Muscle layer of duodenum (tissue), 2 donors: ENCODE measurements around the gene ARHGAP10.

Experiments
- H3K27ac ChIP-seq: one replicate; pipeline ENCODE4 v1.7.0; 2013; ENCODE audit warnings: mild to moderate bottlenecking, low read length
- H3K27me3 ChIP-seq: one replicate; pipeline ENCODE4 v1.7.0; 2013; ENCODE audit warnings: low read depth, mild to moderate bottlenecking, control low read depth, low read length
- H3K36me3 ChIP-seq, 2 donors: one replicate each; pipeline ENCODE4 v1.7.0; 2013; ENCODE audit warnings: low read length in 2 of 2, control low read depth in 1 of 2, mild to moderate bottlenecking in 1 of 2; ENCODE audit not compliant: insufficient read depth in 2 of 2, control insufficient read depth in 1 of 2
- H3K4me1 ChIP-seq, 2 donors: one replicate each; pipeline ENCODE4 v1.7.0; 2013; ENCODE audit warnings: low read length in 2 of 2, mild to moderate bottlenecking in 2 of 2, control low read depth in 1 of 2, moderate library complexity in 1 of 2; ENCODE audit not compliant: insufficient read depth in 2 of 2, control insufficient read depth in 1 of 2
- H3K4me3 ChIP-seq, 2 donors: one replicate each; pipeline ENCODE4 v1.7.0; 2013; ENCODE audit warnings: low read length in 2 of 2, low read depth in 1 of 2, mild to moderate bottlenecking in 1 of 2
- H3K9me3 ChIP-seq, 2 donors: one replicate each; pipeline ENCODE4 v1.7.0; 2013; ENCODE audit warnings: low read length in 2 of 2, control low read depth in 1 of 2, mild to moderate bottlenecking in 1 of 2; ENCODE audit not compliant: control insufficient read depth in 1 of 2
- donor health status: healthy.

ARHGAP10 gene

GRCh38 chr4:147941373-147941772 lies 209.5 kb downstream of the ARHGAP10 start:
- Histone ChIP-seq H3K4me3 (no peak overlapping the region), H3K9me3 (no peaks in the 10 kb centered on the region), H3K27ac (no peak overlapping the region), H3K27me3 (no peaks in the 10 kb centered on the region), H3K4me1 (peaks cover 0 to 9% of the 10 kb centered on the region in 2 donors), H3K36me3 (peaks cover 3 to 10% of the 10 kb centered on the region in 2 donors)

- Histone ChIP-seq H3K4me3 (no peak overlapping the region), H3K4me1 (peaks cover 0 to 9% of the 10 kb centered on the region in 2 donors), H3K27ac (peak overlapping the region; percentile 46), H3K27me3 (no peaks in the 10 kb centered on the region), H3K36me3 (peaks cover 7 to 15% of the 10 kb centered on the region in 2 donors), H3K9me3 (no peaks in the 10 kb centered on the region)
These were observed 210.8 kb downstream of the ARHGAP10 start for GRCh38 chr4:147942729-147943128.

- Histone ChIP-seq H3K36me3 (peaks cover 7 to 20% of the 10 kb centered on the region in 2 donors), H3K4me3 (no peak overlapping the region), H3K27ac (no peak overlapping the region), H3K9me3 (no peaks in the 10 kb centered on the region), H3K4me1 (peaks cover 0 to 9% of the 10 kb centered on the region in 2 donors), H3K27me3 (no peaks in the 10 kb centered on the region)
These were observed 211.3 kb downstream of the ARHGAP10 start for GRCh38 chr4:147943159-147943638.

- no peaks in the 10 kb centered on the region for H3K9me3 ChIP-seq
- H3K27me3 ChIP-seq, result no peaks in the 10 kb centered on the region
- no peak overlapping the region for H3K4me3 ChIP-seq
- H3K27ac ChIP-seq, result no peak overlapping the region
- peaks cover 7 to 28% of the 10 kb centered on the region in 2 donors for H3K36me3 ChIP-seq
- peaks cover 0 to 9% of the 10 kb centered on the region in 2 donors for H3K4me1 ChIP-seq
These were observed 212.4 kb downstream of the ARHGAP10 start for GRCh38 chr4:147944249-147944648.

GRCh38 chr4:147944670-147945260 lies 212.9 kb downstream of the ARHGAP10 start:
- Histone ChIP-seq H3K4me3 (no peak overlapping the region), H3K36me3 (peaks cover 7 to 28% of the 10 kb centered on the region in 2 donors)

GRCh38 chr4:147948336-147948735 lies 216.4 kb downstream of the ARHGAP10 start:
- Histone ChIP-seq H3K4me3 (no peak overlapping the region), H3K36me3 (peaks cover 7 to 28% of the 10 kb centered on the region in 2 donors), H3K27me3 (no peaks in the 10 kb centered on the region), H3K4me1 (peaks cover 0 to 4% of the 10 kb centered on the region in 2 donors), H3K9me3 (no peaks in the 10 kb centered on the region), H3K27ac (no peak overlapping the region)

More at GRCh38 chr4:147944670-147945260, 212.9 kb downstream of the ARHGAP10 start:
- peaks cover 0 to 9% of the 10 kb centered on the region in 2 donors for H3K4me1 ChIP-seq
- no peaks in the 10 kb centered on the region for H3K27me3 ChIP-seq
- H3K27ac ChIP-seq, result no peak overlapping the region
- H3K9me3 ChIP-seq, result no peaks in the 10 kb centered on the region

- Histone ChIP-seq H3K27ac (no peak overlapping the region), H3K4me3 (no peak overlapping the region), H3K9me3 (no peaks in the 10 kb centered on the region), H3K4me1 (peaks cover 0 to 8% of the 10 kb centered on the region in 2 donors), H3K36me3 (peaks cover 9 to 23% of the 10 kb centered on the region in 2 donors), H3K27me3 (no peaks in the 10 kb centered on the region)
These were observed 218.4 kb downstream of the ARHGAP10 start for GRCh38 chr4:147950261-147950660.

- H3K36me3 ChIP-seq, result peaks cover 13 to 20% of the 10 kb centered on the region in 2 donors
These were observed 219.0 kb downstream of the ARHGAP10 start for GRCh38 chr4:147950841-147951240.

GRCh38 chr4:147954850-147955249 lies 223.0 kb downstream of the ARHGAP10 start:
- Histone ChIP-seq H3K4me1 (peaks cover 0 to 42% of the 10 kb centered on the region in 2 donors), H3K9me3 (no peaks in the 10 kb centered on the region), H3K36me3 (peaks cover 0 to 6% of the 10 kb centered on the region in 2 donors), H3K27ac (no peak overlapping the region), H3K27me3 (no peaks in the 10 kb centered on the region), H3K4me3 (no peak overlapping the region)

More at GRCh38 chr4:147950841-147951240, 219.0 kb downstream of the ARHGAP10 start:
- no peaks in the 10 kb centered on the region for H3K9me3 ChIP-seq
- no peak overlapping the region for H3K27ac ChIP-seq
- H3K27me3 ChIP-seq, result no peaks in the 10 kb centered on the region
- peaks cover 0 to 14% of the 10 kb centered on the region in 2 donors for H3K4me1 ChIP-seq
- H3K4me3 ChIP-seq, result no peak overlapping the region

- H3K27me3 ChIP-seq, result no peaks in the 10 kb centered on the region
- no peak overlapping the region for H3K4me3 ChIP-seq
- H3K27ac ChIP-seq, result no peak overlapping the region
- H3K4me1 ChIP-seq, result peaks cover 0 to 38% of the 10 kb centered on the region in 2 donors
- H3K36me3 ChIP-seq, result peaks cover 0 to 6% of the 10 kb centered on the region in 2 donors
- H3K9me3 ChIP-seq, result no peaks in the 10 kb centered on the region
These were observed 224.1 kb downstream of the ARHGAP10 start for GRCh38 chr4:147955827-147956558.

GRCh38 chr4:147957446-147957845 lies 225.6 kb downstream of the ARHGAP10 start:
- Histone ChIP-seq H3K4me3 (no peak overlapping the region), H3K27ac (peak overlapping the region; percentile 5), H3K9me3 (no peaks in the 10 kb centered on the region)

More at GRCh38 chr4:147957446-147957845, 225.6 kb downstream of the ARHGAP10 start:
- Histone ChIP-seq H3K4me1 (peaks cover 0 to 38% of the 10 kb centered on the region in 2 donors), H3K27me3 (no peaks in the 10 kb centered on the region), H3K36me3 (peaks cover 0 to 6% of the 10 kb centered on the region in 2 donors)
